ENCODE measurements around the gene CORO7.

The CORO7 gene

DNA sequence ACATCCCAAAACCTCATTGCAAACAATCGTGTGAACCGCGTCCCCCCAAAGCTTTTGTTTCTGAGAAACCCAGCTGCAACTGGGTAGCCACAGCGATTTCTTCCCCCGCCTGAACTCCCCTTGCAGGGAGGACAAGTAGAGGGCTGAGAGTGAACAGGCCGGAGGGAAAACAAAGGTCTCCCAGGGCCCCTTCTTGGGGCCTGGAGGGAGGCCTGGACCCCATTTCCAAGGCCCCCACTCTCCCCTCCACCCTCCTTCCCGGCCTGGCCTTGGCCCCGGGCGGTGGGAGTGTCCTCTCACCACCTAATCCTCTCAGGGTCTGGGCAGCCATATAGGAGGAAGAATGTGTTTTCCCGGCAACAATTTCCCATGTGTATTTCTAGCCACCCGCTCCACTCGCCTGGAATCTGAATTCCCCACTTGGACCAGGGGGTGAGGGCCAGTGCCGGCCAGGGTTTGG lies 97.9 kb downstream of the CORO7 start:
- ChIA-PET CTCF (interaction anchor here (1.0 to 4.5 kb wide), 5 partner anchors 9 to 85 kb away, joined by 4 to 32 read pairs (median 6); no protein-coding TSS in a partner anchor), POLR2A (no interaction called here)
- H3K4me3 ChIP-seq (ENCODE audit: low read depth, low read length): peak overlapping the region; percentile 82
- DNase-seq (ENCODE audit: low read depth, low spot score): no peak
- TF ChIP-seq, protein P1, sequence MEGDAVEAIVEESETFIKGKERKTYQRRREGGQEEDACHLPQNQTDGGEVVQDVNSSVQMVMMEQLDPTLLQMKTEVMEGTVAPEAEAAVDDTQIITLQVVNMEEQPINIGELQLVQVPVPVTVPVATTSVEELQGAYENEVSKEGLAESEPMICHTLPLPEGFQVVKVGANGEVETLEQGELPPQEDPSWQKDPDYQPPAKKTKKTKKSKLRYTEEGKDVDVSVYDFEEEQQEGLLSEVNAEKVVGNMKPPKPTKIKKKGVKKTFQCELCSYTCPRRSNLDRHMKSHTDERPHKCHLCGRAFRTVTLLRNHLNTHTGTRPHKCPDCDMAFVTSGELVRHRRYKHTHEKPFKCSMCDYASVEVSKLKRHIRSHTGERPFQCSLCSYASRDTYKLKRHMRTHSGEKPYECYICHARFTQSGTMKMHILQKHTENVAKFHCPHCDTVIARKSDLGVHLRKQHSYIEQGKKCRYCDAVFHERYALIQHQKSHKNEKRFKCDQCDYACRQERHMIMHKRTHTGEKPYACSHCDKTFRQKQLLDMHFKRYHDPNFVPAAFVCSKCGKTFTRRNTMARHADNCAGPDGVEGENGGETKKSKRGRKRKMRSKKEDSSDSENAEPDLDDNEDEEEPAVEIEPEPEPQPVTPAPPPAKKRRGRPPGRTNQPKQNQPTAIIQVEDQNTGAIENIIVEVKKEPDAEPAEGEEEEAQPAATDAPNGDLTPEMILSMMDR (IDR thresholded peaks at IDR 0.05; ENCODE audit: insufficient read depth, low read length, missing control alignments): no peak

DNA sequence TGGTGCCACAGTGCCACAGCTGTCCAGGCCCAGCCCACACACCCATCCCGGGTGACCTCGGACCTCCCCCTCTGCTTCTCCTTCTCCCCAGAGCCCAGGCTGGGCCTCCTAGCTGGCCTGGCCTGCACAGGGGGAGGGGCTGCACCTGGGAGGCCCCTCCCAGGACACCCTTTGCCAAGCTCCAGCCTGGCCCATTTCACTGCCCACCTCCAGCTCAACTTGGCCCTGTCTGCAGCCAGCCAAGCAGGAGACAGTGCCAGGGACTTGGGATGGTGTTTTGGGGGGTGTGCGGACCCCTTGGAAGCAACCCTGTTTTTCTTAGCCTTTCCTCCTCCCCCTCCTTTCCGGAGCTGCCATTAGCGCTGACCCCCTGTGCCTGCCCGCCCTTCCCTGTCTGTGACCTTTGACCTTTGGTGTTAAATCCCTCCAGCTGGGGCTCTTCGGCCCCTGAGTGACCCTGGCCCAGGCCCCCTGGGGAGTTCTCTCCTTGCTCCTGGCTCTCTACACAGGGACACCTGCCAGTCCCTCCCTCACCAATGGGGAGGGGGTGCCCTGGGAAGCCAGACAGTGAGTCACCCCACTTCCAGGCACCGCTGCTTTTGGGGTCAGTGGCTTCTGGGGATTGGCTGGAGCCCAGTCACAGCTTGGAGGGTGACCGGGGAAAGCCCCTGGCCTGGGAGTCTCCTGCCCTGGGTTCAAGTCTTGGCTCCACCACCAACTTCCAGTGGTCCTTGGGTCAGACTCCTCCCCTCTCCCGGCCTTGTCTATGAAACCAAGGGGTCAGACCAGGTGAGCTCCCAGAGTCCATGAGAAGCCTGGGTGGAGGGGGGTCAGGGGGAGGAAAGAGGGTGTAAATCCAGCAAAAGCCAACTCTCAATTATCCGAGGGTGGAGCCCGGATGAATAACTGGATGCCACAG lies 98.6 kb downstream of the CORO7 start:
- CTCF ChIA-PET: interaction anchor here (1.0 to 4.5 kb wide), 7 partner anchors 9 to 86 kb away, joined by 3 to 32 read pairs (median 5); no protein-coding TSS in a partner anchor
- POLR2A ChIA-PET: interaction anchor here (0.7 to 1.6 kb wide), 2 partner anchors 45 to 46 kb away, joined by 3 to 7 read pairs; partner anchors contain the start of gene TFAP4
- H3K4me3 ChIP-seq (ENCODE audit: low read depth, low read length): peak overlapping the region; percentile 82
- DNase-seq (ENCODE audit: low read depth, low spot score): no peak
- TF ChIP-seq, protein P1 (IDR thresholded peaks at IDR 0.05; ENCODE audit: insufficient read depth, low read length, missing control alignments): no peak

DNA sequence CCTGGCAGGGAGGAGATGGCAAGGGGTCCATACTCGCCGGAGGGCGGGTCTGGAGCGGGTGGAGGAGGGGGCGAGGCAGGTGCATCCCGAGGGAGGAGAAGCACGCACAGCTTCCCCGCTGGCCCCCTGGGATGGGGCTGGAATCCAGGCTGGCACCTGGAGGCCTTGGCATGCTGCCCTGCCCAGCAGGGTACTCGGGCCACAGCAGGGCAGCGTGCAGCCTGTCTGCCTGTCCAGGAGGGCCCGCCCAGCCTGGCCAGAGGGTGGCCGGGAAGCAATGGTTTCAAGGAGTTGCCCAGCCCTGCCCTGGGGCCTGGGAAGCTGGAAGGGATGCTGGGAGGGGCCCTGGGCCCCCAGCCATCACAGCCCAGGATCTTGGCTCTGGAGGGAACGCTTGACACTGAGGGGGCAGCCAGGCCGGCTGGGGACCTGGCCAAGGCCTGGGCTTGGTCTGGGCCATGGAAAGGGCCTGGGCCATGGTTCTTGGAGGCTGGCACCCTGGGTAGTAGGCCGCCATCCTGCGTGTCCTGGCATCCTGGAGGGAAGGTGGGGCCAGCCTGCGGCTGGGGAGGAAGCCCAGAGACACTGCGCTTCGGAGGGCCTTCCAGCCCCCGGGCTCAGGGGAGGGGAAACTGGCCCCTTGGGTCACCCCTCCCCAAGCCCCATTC lies 99.4 kb downstream of the CORO7 start:
- CTCF ChIA-PET: interaction anchor here (1.0 to 4.5 kb wide), 7 partner anchors 9 to 86 kb away, joined by 3 to 32 read pairs (median 5); no protein-coding TSS in a partner anchor

DNA sequence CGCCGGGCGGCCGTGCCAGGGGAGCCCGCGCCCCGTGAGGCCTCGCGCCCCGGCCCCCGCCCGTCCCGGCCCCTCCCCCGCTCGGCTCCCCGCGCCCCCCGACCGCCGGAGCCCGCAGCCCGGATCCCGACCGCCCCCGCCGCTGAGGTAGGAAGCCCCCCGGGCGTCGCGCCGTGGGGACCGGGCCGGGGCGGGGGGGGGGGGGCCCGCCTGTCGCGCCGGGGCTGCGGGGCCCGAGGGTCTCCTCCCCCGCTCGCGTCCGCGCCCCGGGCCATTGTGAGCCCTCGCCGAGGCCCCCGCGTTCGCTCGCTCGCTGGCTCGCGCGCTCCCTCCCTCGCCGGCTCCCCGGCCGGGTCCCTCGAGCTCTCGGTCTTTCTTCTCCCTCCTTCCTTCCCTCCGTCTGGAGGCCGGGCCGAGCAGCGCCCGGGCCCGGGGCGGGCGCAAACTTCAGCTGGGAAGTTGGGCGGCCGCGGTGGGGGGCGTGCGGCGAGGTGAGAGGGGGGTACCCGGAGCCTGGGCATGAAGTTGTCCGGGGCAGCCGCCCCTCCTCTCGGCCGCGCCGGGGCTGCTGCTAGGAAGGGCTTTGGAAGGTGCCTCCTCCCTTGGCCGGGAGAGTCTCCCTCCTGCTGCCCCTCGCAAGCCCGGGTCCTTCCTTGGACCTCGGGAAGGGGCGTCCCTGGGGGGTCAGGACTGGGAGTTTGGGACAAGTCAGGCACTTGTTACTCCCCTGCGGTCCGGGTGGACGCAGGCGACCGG lies 100.1 kb downstream of the CORO7 start:
- TF ChIP-seq, protein P1 (IDR thresholded peaks at IDR 0.05; ENCODE audit: insufficient read depth, low read length, missing control alignments): no peak
- POLR2A ChIA-PET: interaction anchor here (0.6 to 1.6 kb wide), 5 partner anchors 9 to 315 kb away, joined by 3 to 4 read pairs (median 3); partner anchors contain the start of gene TFAP4
- peak overlapping the region; percentile 82 for H3K4me3 ChIP-seq (ENCODE audit: low read depth, low read length)
- DNase-seq (ENCODE audit: low read depth, low spot score): no peak
- CTCF ChIA-PET: interaction anchor here (0.8 to 1.5 kb wide), 5 partner anchors 8 to 334 kb away, joined by 3 to 5 read pairs (median 4); no protein-coding TSS in a partner anchor

More for the DNA sequence above, 99.4 kb downstream of the CORO7 start:
- TF ChIP-seq, protein P1 (IDR thresholded peaks at IDR 0.05; ENCODE audit: insufficient read depth, low read length, missing control alignments): no peak
- no peak for DNase-seq (ENCODE audit: low read depth, low spot score)
- POLR2A ChIA-PET: interaction anchor here (0.7 to 1.6 kb wide), 4 partner anchors 9 to 45 kb away, joined by 3 to 7 read pairs (median 4); partner anchors contain the start of gene TFAP4
- H3K4me3 ChIP-seq (ENCODE audit: low read depth, low read length): peak overlapping the region; percentile 82

DNA sequence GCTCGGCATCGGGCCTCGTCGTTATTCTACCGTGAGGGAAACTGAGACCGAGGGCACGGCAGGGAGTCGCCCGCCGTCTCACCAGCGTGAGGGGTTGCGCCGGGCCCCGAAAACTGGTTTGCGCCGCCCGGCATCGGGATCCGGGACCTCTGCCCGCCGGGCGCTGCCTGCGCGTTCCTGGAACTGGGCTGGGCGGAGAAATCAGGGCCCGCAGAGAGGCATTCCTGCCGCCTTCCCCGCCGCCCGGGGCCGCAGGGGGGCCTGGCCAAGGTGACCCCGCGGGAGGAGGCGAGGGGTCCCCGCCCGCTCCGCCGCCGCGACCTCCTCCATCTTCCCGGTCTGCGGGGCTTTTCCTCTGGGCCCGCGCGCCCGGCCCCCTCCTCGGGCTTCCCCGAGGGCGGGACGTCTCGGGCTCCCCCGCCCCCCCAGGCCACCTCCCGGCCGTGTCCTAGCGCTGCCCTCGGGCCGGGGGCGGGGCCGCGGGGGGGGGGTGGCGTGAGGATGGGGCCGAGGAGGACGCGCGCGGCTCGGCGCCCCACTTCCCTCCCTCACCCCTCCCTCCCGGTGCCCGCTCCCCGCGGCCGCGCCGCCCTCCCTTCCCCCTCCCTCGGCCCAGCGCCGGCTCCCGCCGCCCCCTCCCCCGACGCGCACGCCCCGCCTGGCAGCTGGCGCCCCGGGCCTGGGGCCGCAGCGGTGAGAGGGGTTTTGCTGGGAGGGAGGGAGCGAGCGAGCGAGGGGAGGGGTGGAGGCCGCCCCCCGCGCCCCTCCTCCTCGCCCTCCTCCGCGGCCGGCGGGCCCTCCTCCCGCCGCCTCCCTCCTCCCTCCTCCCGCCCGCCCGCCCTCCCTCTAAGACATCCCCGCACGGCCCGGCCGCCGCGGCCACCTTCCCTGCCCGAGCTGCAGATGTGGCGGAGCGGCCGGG lies 100.9 kb downstream of the CORO7 start, which contains the start of gene GLIS2:
TSS of gene GLIS2 (plus strand) at position 882 of the 922 bp plus-strand sequence. CDS start 16,214 bp downstream, outside the sequence.
- ChIA-PET POLR2A (interaction anchor here (0.6 to 1.5 kb wide), 5 partner anchors 8 to 314 kb away, joined by 3 to 4 read pairs (median 3); partner anchors contain the start of gene TFAP4), CTCF (interaction anchor here (0.8 to 1.4 kb wide), 6 partner anchors 14 to 333 kb away, joined by 3 to 6 read pairs (median 3); no protein-coding TSS in a partner anchor)
- TF ChIP-seq, protein P1 (IDR thresholded peaks at IDR 0.05; ENCODE audit: insufficient read depth, low read length, missing control alignments): no peak
- peak within 1 kb of the TSS; percentile 82 for H3K4me3 ChIP-seq (ENCODE audit: low read depth, low read length)
- DNase-seq (ENCODE audit: low read depth, low spot score): no peak

Measured in AG04449 (cell line).